SU-DHL-6 (cell line): ENCODE results near the gene ZRANB3.

Source experiments
- H2AFZ ChIP-seq: fragments of 200-600 bp; sonication (generic); 2 replicates; pipeline ENCODE4 v1.6.1; 2014; ENCODE audit warnings: low read depth, mild to moderate bottlenecking, moderate library complexity, mixed read lengths, antibody characterized with exemption, low read length; ENCODE audit not compliant: severe bottlenecking
- H3F3A ChIP-seq: fragments of 200-600 bp; shearing (Covaris generic); 2 replicates; pipeline ENCODE4 v1.6.0; 2016; ENCODE audit warnings: antibody characterized with exemption, mild to moderate bottlenecking; ENCODE audit not compliant: insufficient read depth
- H3K27ac ChIP-seq: fragments of 200-600 bp; sonication (generic); 2 replicates; pipeline ENCODE4 v1.5.1; 2016; ENCODE audit warnings: low read depth, mild to moderate bottlenecking, low read length, moderate library complexity, mixed read lengths
- H3K27me3 ChIP-seq: fragments of 200-600 bp; sonication (generic), shearing (Covaris generic); 2 replicates; pipeline ENCODE4 v1.6.0; 2014; ENCODE audit warnings: mild to moderate bottlenecking, low read length
- H3K36me3 ChIP-seq: fragments of 200-600 bp; sonication (generic); 2 replicates; pipeline ENCODE4 v1.6.1; 2014; ENCODE audit warnings: mild to moderate bottlenecking, low read length, mixed read lengths
- H3K4me2 ChIP-seq: fragments of 300-600, 200-600 bp; shearing (Covaris generic), sonication (generic); 2 replicates; pipeline ENCODE4 v1.6.0; 2014; ENCODE audit warnings: low read length, low read depth, mild to moderate bottlenecking; ENCODE audit not compliant: poor library complexity, severe bottlenecking
- H3K4me3 ChIP-seq: fragments of 200-600 bp; sonication (generic); 2 replicates; pipeline ENCODE4 v1.5.1; 2014; ENCODE audit warnings: antibody characterized with exemption, low read length, mild to moderate bottlenecking, mixed read lengths; ENCODE audit not compliant: insufficient read depth, poor library complexity, severe bottlenecking
- H3K79me2 ChIP-seq: fragments of 200-600 bp; sonication (generic); 2 replicates; pipeline ENCODE4 v1.6.1; 2014; ENCODE audit warnings: mild to moderate bottlenecking, low read length, moderate library complexity; ENCODE audit not compliant: insufficient read depth
- H3K9ac ChIP-seq: fragments of 200-600 bp; sonication (generic); 2 replicates; pipeline ENCODE4 v1.7.0; 2014; ENCODE audit warnings: mild to moderate bottlenecking, low read length
- H3K9me2 ChIP-seq: fragments of 200-600 bp; sonication (generic); replicated peaks from 2 replicates; pipeline ENCODE4 v1.6.1; 2014; ENCODE audit warnings: low read length; ENCODE audit not compliant: insufficient read depth
- H3K9me3 ChIP-seq: fragments of 200-600 bp; sonication (generic); 2 replicates; pipeline ENCODE4 v1.6.1; 2014; ENCODE audit warnings: low read length, mixed read lengths; ENCODE audit not compliant: insufficient read depth
- H4K20me1 ChIP-seq: fragments of 200-600 bp; sonication (generic); 2 replicates; pipeline ENCODE4 v1.6.1; 2014; ENCODE audit warnings: low read depth, mild to moderate bottlenecking, antibody characterized with exemption, low read length, moderate library complexity, mixed read lengths
- CTCF ChIP-seq: fragments of 200-600 bp; sonication (generic); IDR thresholded peaks from one replicate; pipeline ENCODE4 v1.5.1; 2017; ENCODE audit warnings: antibody characterized with exemption, mild to moderate bottlenecking, low read length, moderate library complexity; ENCODE audit not compliant: insufficient read depth, poor library complexity, severe bottlenecking
- EZH2phosphoT487 ChIP-seq: fragments of 200-600 bp; sonication (generic), shearing (Covaris generic); conservative IDR thresholded peaks from 2 replicates; pipeline ENCODE4 v1.6.1; 2018; ENCODE audit warnings: mild to moderate bottlenecking, antibody characterized with exemption, low read length, moderate library complexity, mixed read lengths

The ZRANB3 gene

GRCh38 chr2:135189148-135189547 is 341.9 kb downstream of the ZRANB3 start:
- H4K20me1 ChIP-seq, result no peaks in the 10 kb centered on the region
- H3K9me3 ChIP-seq, result no peaks in the 10 kb centered on the region
- no peaks in the 10 kb centered on the region for H3K79me2 ChIP-seq

GRCh38 chr2:135187270-135187669 is 343.7 kb downstream of the ZRANB3 start:
- TF ChIP-seq EZH2phosphoT487, result no peak
- TF ChIP-seq CTCF, result no peak
- Histone ChIP-seq H3K4me3 (no peak overlapping the region), H3K36me3 (0 out of 2 replicates have a peak, but pooled peaks cover 3% of the 10 kb centered on the region), H3F3A (peaks cover 6% of the 10 kb centered on the region), H3K9me3 (no peaks in the 10 kb centered on the region), H3K4me2 (no peak overlapping the region), H4K20me1 (no peaks in the 10 kb centered on the region), H2AFZ (no peak overlapping the region), H3K9me2 (no peaks in the 10 kb centered on the region), H3K9ac (no peak overlapping the region), H3K79me2 (no peaks in the 10 kb centered on the region), H3K27ac (no peak overlapping the region), H3K27me3 (no peaks in the 10 kb centered on the region)

More at GRCh38 chr2:135189148-135189547, 341.9 kb downstream of the ZRANB3 start:
- H3K9me2 ChIP-seq, result no peaks in the 10 kb centered on the region
- no peaks in the 10 kb centered on the region for H3K27me3 ChIP-seq
- H3F3A ChIP-seq, result peaks cover 6% of the 10 kb centered on the region
- H2AFZ ChIP-seq, result no peak overlapping the region
- 0 out of 2 replicates have a peak, but pooled peaks cover 3% of the 10 kb centered on the region for H3K36me3 ChIP-seq
- no peak overlapping the region for H3K4me2 ChIP-seq
- no peak for TF ChIP-seq EZH2phosphoT487
- no peak for TF ChIP-seq CTCF
- H3K27ac ChIP-seq, result no peak overlapping the region
- H3K9ac ChIP-seq, result no peak overlapping the region
- no peak overlapping the region for H3K4me3 ChIP-seq

GRCh38 chr2:135186054-135186453 is 345.0 kb downstream of the ZRANB3 start:
- peaks cover 6% of the 10 kb centered on the region for H3F3A ChIP-seq
- H3K27me3 ChIP-seq, result no peaks in the 10 kb centered on the region
- 0 out of 2 replicates have a peak, but pooled peaks cover 3% of the 10 kb centered on the region for H3K36me3 ChIP-seq
- H3K9me2 ChIP-seq, result no peaks in the 10 kb centered on the region
- H3K79me2 ChIP-seq, result no peaks in the 10 kb centered on the region
- no peak overlapping the region for H3K4me3 ChIP-seq
- no peaks in the 10 kb centered on the region for H3K9me3 ChIP-seq
- H4K20me1 ChIP-seq, result no peaks in the 10 kb centered on the region
- no peak overlapping the region for H3K27ac ChIP-seq
- no peak for TF ChIP-seq CTCF
- no peak for TF ChIP-seq EZH2phosphoT487
- H3K9ac ChIP-seq, result no peak overlapping the region
- H2AFZ ChIP-seq, result no peak overlapping the region
- H3K4me2 ChIP-seq, result no peak overlapping the region
